Stimulated activated naive CD8-positive, alpha-beta T cell treated with anti-CD3 and anti-CD28 coated beads, Interleukin-15, Interleukin-2, amounts not matched to agents 100 U/mL and 50 U/mL, for 24 hours (primary cell): ENCODE results near the gene DTWD2.
"Not testable (repeated sequence)": the region's sequence is repeated elsewhere in the genome, so short reads cannot be mapped to it uniquely, and the experiment has no call there.

Experiments used
- ATAC-seq: fragments of 150-1000 bp; cut with Tn5 transposase; one replicate; pipeline ENCODE4 v1.10.0; 2021
- DNase-seq: peaks from one replicate; pipeline ENCODE4 v3.0.0; 2021

The DTWD2 gene

GRCh38 chr5:118996098-118996497 lies 7.8 kb upstream of the DTWD2 start:
- no peak for DNase-seq
- ATAC-seq, result no peak

GRCh38 chr5:118994595-118994994 lies 6.2 kb upstream of the DTWD2 start:
- no peak for ATAC-seq
- DNase-seq, result no peak

- not testable (repeated sequence) for DNase-seq, ATAC-seq
These were observed 4.8 kb upstream of the DTWD2 start for GRCh38 chr5:118993118-118993517.

GRCh38 chr5:118992055-118992454 lies 3.7 kb upstream of the DTWD2 start:
- not testable (repeated sequence) for DNase-seq, ATAC-seq

GRCh38 chr5:118990582-118990981 lies 2.2 kb upstream of the DTWD2 start:
- DNase-seq, result no peak
- ATAC-seq, result no peak

GRCh38 chr5:118989816-118990215 lies 1.5 kb upstream of the DTWD2 start:
- ATAC-seq, result no peak
- no peak for DNase-seq

GRCh38 chr5:118988866-118989180 lies 476 bp upstream of the DTWD2 start:
- DNase-seq (no peak), ATAC-seq (no peak)

- ATAC-seq (no peak), DNase-seq (no peak)
These were observed 3.7 kb downstream of the DTWD2 start for GRCh38 chr5:118984602-118985001.

GRCh38 chr5:118981783-118982182 lies 6.6 kb downstream of the DTWD2 start:
- ATAC-seq, result no peak
- no peak for DNase-seq

- no peak for ATAC-seq
- DNase-seq, result no peak
These were observed 7.9 kb downstream of the DTWD2 start for GRCh38 chr5:118980438-118980837.

GRCh38 chr5:118980017-118980416 lies 8.3 kb downstream of the DTWD2 start:
- no peak for ATAC-seq
- no peak for DNase-seq

GRCh38 chr5:118973779-118974445 lies 14.4 kb downstream of the DTWD2 start:
- DNase-seq, ATAC-seq: not testable (repeated sequence)

- no peak for ATAC-seq
- no peak for DNase-seq
These were observed 19.4 kb downstream of the DTWD2 start for GRCh38 chr5:118968925-118969375.

- ATAC-seq (no peak), DNase-seq (no peak)
These were observed 19.9 kb downstream of the DTWD2 start for GRCh38 chr5:118968406-118968911.

GRCh38 chr5:118967059-118967508 lies 21.3 kb downstream of the DTWD2 start:
- DNase-seq (no peak), ATAC-seq (no peak)

GRCh38 chr5:118965890-118966289 lies 22.5 kb downstream of the DTWD2 start:
- ATAC-seq (no peak), DNase-seq (no peak)

- DNase-seq, ATAC-seq: not testable (repeated sequence)
These were observed 23.4 kb downstream of the DTWD2 start for GRCh38 chr5:118964970-118965369.

- DNase-seq, ATAC-seq: not testable (repeated sequence)
These were observed 24.0 kb downstream of the DTWD2 start for GRCh38 chr5:118964388-118964787.

- ATAC-seq, result no peak
- no peak for DNase-seq
These were observed 25.2 kb downstream of the DTWD2 start for GRCh38 chr5:118963169-118963568.

- ATAC-seq, result no peak
- DNase-seq, result no peak
These were observed 27.8 kb downstream of the DTWD2 start for GRCh38 chr5:118960557-118960956.

- ATAC-seq, result no peak
- no peak for DNase-seq
These were observed 31.6 kb downstream of the DTWD2 start for GRCh38 chr5:118956727-118957126.

GRCh38 chr5:118953652-118954005 lies 34.7 kb downstream of the DTWD2 start:
- no peak for ATAC-seq
- no peak for DNase-seq

- no peak for ATAC-seq
- DNase-seq, result no peak
These were observed 35.2 kb downstream of the DTWD2 start for GRCh38 chr5:118952992-118953651.

GRCh38 chr5:118952306-118952705 lies 36.0 kb downstream of the DTWD2 start:
- ATAC-seq, result not testable (repeated sequence)

More at GRCh38 chr5:118952306-118952705, 36.0 kb downstream of the DTWD2 start:
- DNase-seq, result not testable (repeated sequence)
